Right ventricle myocardium superior (tissue), 1 donor: Measurements from ENCODE around the gene AUH. TPM values are rescaled to one million over a fixed set of nuclear protein-coding genes. Genes with fewer than 3 reads are reported as not detected.
A peak's percentile ranks its signal among the peaks of the same experiment; 100 is the strongest.
"Not testable (repeated sequence)": the region's sequence is repeated elsewhere in the genome, so short reads cannot be mapped to it uniquely, and the experiment has no call there.

Experiments
- ATAC-seq: fragments of 200-7000 bp; cut with Tn5 transposase; one replicate; pipeline ENCODE4 v1.9.1; 2020; ENCODE audit warnings: mild to moderate bottlenecking; ENCODE audit not compliant: poor library complexity
- DNase-seq: peaks from one replicate; pipeline ENCODE4 v3.0.0-alpha.2; 2020
- intact Hi-C: fragments of 100-400 bp; cut with DNase I; formaldehyde crosslinking; loops from one replicate; pipeline ENCODE4 v1.11.2; 2022
- total RNA-seq: library from RNA; stranded (reverse); fragmentation: NEBNext Ultra II Directional; extraction: Animal tissue kit (Norgen Biotek cat#: 25700); gene quantifications from one replicate; pipeline ENCODE4 v1.2.1, GENCODE V29; 2021
- donor health status: DM: no; HTN: yes; CAD: no; lungs with severe emphysema.

Gene AUH
- total RNA-seq, 1 donor from 2014 or later: 38.5 TPM

- ATAC-seq (no peak), DNase-seq (no peak)
- intact Hi-C loops: no loop called here
Observed at GRCh38 chr9:91200692-91201336, 160.9 kb downstream of the AUH start.

GRCh38 chr9:91199739-91200497 lies 161.8 kb downstream of the AUH start:
- ATAC-seq: no peak
- DNase-seq: no peak
- intact Hi-C loops: no loop called here

DNA sequence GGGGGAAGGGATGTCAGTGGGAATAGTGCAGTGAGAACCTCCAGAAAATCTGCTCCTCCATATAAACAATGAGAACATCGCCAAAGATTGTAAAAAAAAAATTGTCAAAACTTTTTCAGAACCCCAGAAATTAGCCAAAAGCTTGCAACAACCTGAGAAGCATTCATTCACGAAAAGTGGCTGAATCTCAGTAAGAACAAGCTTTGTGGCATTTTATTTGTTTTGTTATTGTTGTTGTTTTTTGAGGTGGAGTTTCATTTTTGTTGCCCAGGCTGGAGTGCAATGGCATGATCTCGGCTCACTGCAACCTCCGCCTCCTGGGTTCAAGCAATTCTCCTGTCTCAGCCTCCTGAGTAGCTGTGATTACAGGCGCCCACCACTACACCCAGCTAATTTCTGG lies 162.8 kb downstream of the AUH start:
- intact Hi-C loops, ATAC-seq, DNase-seq: not testable (repeated sequence)

GRCh38 chr9:91198405-91198804 lies 163.3 kb downstream of the AUH start:
- DNase-seq: no peak
- intact Hi-C loops: no loop called here
- no peak for ATAC-seq

GRCh38 chr9:91197232-91198181 lies 164.2 kb downstream of the AUH start:
- peak; percentile 74 for DNase-seq
- intact Hi-C loops: no loop called here
- ATAC-seq: peak; percentile 68

GRCh38 chr9:91196103-91196950 lies 165.4 kb downstream of the AUH start:
- ATAC-seq (no peak), DNase-seq (no peak)
- intact Hi-C loops: no loop called here

DNA sequence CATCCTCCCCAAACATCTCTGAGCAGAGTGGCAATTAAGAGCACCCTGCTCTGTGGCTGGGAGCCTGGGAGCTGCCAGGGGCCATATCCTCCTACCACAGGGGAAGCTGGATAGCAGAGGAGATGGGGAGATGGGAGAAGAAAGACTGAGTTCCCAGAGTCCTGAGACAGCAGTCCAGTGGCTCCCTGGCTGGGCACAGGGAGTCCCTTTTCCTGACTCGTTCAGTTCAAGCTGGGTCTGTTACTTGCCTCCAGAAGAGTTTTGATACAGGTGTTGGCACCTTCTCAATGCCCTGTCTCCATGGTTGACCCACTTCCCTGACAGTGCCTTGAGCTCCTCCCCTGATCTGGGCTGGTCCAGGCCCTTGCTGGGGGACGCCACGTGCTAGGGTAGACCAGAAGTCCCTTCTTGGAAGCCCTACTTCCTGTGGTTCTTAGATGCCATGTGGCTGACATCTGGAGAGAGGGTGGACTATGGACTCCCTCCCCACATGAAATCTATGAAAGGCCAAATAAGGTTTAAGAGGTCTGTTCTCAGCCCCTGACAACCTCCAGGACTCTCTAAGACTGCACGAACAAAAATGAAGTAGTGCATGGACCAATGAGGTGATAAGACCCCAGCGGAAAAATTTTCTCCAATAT lies 166.2 kb downstream of the AUH start:
- ATAC-seq (no peak), DNase-seq (no peak)
- intact Hi-C loops: no loop called here

DNA sequence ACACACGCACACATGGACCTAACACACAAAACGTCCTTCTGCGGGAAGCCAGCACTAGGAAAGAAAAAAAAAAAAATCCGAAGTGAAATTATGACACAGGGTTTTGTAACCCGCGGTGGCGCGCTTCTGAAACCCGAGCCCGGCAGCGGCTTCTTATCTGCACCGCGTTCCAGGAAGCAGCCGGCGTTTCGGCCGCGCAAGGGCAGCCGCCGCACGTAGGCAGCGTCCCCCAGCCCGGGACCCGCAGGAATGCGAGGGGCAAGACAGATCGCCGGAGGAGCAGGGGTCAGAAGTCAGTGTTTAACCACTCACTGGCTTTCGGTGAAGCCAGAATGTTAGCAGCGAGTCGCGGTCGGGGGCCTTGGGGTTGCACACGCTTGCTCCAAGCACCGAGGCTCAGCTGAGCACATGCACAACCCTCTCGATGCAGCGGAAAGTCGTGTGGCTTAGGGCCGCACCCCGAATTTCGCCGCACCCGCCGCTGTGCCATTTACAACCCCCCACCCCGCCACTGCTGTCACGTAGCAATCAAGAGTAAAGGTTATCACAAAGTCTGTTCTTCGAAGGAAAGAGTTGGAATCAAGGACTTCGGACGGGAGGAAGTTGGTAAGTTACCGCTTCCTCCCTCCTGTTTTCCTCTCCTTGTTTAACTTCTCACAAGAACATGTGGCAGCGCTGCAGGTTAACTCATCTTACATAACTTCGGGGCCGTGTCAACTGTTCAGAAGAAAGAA lies 167.9 kb downstream of the AUH start:
- intact Hi-C loops: no loop called here
- peak; percentile 80 for ATAC-seq
- DNase-seq: peak; percentile 93

- peak; percentile 86 for DNase-seq
- intact Hi-C loops: no loop called here
- ATAC-seq: peak; percentile 79
Observed at GRCh38 chr9:91193087-91193657, 168.5 kb downstream of the AUH start.

DNA sequence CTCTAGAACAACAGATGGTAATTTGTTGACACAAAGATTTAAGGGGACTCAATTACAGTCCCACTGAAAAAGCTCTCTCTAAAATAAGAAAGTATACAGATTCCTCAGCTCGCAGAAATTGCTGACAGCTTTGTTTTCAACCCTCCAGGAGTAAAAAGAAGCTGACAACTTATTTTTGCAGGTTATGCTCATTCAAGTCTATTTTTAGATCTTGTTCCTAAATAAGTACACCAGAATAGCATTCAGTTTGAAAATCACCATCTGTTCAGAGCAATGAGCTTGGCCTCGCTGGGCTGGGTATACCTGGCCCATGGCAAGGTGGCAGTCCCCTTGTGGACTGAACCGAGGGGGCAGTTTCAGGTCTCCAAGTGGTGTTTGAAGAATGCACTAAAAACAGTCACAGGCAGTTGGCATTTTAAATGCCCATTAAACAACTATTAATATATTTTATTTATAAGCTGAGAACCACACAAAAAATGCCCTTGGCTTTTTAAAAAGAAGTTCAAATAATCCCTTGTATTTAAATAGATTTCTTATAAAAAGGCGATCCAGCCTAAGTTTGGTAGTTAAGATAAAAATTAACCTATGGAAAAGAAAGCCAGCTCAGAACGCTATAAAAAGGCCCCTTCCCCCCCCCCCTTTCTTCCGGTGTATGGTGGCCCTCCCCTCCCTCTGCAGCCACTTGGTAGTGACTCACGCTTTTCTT lies 169.2 kb downstream of the AUH start:
- intact Hi-C loops: no loop called here
- DNase-seq (no peak), ATAC-seq (peak; percentile 21)

- intact Hi-C loops: no loop called here
- ATAC-seq: no peak
- no peak for DNase-seq
Observed at GRCh38 chr9:91191411-91192380, 170.0 kb downstream of the AUH start.

GRCh38 chr9:91190062-91190461 lies 171.7 kb downstream of the AUH start:
- ATAC-seq (no peak), DNase-seq (no peak)
- intact Hi-C loops: no loop called here

- ATAC-seq (no peak), DNase-seq (no peak)
- intact Hi-C loops: no loop called here
Observed at GRCh38 chr9:91188719-91189590, 172.8 kb downstream of the AUH start.

- intact Hi-C loops: no loop called here
- DNase-seq (no peak), ATAC-seq (peak; percentile 50)
Observed at GRCh38 chr9:91187965-91188344, 173.8 kb downstream of the AUH start.
